HG03159 (cell line): Measurements from ENCODE around the gene TMEM119.
"Not testable (repeated sequence)": the region's sequence is repeated elsewhere in the genome, so short reads cannot be mapped to it uniquely, and the experiment has no call there.

ENCODE experiments used
- ATAC-seq: cut with Tn5 transposase; IDR thresholded peaks from one replicate; pipeline ENCODE4 v1.9.1; 2021; ENCODE audit warnings: mild to moderate bottlenecking, moderate library complexity; ENCODE audit not compliant: unreplicated experiment

The TMEM119 gene

DNA sequence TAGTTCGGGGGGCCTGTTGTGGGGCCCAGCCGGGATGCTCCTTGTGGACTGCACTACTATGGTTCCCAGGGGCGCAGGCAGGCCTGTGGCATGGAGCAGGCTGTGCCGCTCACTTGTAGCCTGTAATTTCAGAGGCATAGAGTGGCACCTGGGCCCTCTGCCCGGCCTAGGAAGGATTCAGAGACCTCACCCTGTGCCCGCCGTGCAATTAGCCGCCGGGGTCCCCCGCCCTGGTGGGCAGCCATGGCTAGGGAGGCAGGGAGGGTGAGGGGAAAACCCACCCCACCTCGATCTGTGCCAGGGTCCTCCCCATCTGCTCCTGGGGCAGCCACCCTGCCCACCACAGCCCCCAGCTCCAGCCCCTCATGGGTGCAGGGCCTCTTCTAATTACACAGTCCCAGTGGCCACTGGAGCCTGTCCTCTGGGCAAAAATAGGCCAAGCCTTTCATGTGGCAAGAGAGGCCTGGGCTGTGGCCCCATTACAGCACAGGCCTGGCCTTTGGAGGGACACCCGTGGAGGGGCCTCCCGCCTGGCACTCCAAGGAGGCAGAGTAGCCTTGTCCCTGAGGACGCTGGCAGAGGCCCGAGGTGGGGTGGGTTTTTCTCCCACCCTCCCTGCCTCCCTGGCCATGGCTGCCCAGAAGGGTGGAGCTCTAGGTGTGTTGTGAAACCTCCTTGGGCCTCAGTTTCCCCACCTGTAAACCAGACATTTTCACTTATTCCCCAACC, 5.3 kb upstream of the TMEM119 start:
- ATAC-seq = no peak

DNA sequence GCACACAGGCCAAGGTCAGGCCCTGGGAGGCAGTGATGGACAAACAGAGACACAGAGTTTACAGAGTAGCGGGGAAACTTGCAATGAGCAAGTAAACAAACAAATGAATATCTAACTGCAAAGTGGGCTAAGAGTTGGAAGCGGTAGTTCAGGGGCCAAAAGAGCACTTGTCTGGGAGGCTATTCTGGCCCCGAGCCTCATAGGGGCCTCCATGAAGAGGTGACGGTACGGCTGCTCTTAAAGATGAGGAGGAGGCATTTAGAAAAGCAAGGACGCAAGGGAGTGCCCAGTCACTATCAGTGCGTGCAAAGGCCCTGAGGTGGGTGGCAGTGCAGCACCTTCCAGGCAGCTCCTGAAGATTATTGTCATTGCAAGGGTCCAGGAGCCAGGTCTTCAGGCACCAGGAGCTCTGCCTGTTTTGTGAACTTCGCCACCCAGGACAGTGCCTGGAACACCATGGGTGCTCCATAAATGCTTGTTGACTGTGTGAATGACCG, 4.4 kb upstream of the TMEM119 start:
- ATAC-seq = no peak

DNA sequence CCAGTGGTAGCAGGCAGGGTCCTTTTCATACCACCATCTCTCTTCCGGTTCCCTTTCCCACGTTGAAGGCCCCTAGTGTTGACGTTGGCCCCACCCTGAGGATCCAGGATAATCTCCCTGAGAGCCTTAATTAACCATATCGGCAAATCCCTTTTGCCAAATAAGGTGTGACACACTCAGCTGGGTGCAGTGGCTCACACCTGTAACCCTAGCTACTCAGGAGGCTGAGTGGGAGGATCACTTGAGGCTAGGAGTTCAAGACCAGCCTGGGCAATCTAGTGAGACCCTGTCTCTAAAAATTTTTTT, 2.8 kb upstream of the TMEM119 start:
- no peak for ATAC-seq

DNA sequence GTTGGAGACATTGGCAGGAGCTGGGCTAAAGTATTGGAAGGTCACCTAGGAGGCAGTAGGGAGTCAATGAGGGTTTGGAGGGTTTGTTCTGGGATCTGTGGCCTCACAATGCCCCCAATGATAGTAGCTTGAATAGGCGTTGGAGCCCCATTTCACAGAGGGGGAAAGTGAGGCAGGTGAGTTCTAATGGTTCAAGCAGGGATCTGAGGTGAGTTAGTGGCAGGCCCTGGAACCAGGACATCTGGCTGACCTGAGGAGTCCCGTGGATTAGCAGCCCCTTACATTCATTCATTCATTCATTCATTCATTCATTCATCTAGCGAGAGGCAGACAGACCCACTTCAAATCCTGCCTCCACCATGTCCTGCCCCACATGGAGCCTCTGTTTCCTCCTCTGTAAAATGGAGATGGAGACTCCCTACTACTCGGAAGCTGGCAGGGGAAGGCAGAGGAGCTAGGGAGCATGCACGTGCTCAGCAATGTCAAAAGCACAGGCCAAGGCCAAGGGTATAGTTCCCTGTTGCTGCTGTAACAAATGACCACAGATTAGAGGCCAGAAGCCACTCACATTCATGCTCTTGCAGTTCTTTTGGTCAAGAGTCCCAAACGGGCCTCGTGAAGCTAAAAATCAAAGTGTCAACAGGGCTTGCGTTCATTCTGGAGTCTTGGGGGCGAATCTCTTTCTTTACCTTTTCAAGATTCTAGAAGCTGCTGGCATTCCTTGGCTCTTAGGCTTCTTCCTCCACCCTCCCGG, 2.2 kb upstream of the TMEM119 start:
- ATAC-seq = no peak

DNA sequence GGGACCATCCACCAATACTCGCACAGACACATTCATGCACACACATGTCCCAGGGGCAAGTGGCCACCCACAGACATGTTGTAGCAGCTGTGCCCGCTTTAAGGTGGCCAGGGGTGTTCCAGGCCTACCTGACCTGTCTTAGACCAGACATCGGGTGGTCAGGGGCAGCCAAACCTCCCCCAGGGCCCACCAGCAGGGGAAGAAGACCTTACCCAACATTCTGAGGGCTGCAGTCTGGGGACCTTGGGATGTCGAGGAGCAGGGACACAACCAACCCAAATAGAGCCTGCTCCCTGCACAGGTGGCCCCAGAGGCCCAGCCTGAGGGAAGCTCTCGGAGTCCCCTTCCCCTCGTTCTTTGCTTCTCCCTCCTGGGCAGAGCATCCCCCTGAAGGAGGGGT, 1.7 kb upstream of the TMEM119 start:
- no peak for ATAC-seq

DNA sequence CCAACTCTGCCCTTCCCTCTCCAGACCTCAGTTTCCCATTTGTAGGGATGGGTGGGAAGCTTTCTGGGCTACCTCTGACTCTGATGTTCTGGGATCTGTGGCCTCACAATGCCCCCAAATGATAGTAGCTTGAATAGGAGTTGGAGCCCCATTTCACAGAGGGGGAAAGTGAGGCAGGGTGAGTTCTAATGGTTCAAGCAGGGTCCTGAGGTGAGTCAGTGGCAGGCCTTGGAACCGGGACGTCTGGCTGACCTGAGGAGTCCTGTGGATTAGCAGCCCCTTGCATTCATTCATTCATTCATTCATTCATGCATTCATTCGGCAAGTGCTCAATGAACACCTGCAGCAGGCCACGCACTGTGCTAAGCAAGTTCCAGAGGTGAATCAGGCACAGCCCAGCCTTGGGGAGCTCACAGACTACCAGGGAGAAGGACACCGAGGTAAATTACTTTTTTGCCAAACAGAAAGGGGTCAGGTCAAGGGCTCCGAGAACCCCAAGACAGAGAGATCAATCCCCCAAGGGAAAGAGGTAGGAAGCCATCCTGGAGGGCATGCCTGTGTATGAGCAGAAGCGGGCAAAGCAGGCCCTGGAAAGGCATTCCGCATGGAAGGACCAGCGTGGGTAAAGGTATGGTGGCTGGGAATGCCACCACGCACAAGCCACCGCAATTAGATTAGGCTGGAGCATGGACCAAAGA, 818 bp upstream of the TMEM119 start:
- ATAC-seq = no peak

DNA sequence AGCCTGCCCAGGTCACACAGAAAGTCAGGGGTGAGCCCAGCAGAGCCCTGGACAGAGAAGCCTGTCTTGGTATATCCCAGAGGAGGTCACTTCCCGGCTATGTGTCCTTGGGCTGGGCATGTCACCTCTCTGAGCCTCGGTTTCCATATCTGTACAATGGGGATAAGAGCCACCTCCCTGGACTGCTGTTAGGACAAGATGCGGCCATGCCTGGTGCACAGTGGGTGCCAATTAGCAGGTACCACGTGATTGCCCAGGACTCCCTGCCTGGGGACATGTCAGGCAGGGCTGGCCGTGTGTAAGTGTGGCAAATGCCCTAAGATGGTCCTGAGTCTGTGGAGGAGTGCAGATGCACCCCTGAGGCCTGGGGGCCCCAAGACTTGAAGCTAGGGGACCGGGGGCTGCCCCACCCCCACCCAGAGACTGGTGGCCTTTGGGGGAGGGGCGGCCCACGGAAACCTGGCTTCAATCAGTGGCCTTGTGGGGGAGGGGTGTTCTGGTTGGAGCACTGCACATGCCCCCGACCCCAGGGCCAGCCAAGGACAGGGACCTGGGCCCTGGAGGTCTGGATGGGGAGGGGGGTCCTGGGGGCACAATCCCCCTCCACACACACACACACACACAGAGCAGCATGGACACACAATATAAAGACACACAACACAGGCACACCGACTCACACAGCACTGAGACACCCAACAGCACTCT, 878 bp downstream of the TMEM119 start:
- no peak for ATAC-seq

DNA sequence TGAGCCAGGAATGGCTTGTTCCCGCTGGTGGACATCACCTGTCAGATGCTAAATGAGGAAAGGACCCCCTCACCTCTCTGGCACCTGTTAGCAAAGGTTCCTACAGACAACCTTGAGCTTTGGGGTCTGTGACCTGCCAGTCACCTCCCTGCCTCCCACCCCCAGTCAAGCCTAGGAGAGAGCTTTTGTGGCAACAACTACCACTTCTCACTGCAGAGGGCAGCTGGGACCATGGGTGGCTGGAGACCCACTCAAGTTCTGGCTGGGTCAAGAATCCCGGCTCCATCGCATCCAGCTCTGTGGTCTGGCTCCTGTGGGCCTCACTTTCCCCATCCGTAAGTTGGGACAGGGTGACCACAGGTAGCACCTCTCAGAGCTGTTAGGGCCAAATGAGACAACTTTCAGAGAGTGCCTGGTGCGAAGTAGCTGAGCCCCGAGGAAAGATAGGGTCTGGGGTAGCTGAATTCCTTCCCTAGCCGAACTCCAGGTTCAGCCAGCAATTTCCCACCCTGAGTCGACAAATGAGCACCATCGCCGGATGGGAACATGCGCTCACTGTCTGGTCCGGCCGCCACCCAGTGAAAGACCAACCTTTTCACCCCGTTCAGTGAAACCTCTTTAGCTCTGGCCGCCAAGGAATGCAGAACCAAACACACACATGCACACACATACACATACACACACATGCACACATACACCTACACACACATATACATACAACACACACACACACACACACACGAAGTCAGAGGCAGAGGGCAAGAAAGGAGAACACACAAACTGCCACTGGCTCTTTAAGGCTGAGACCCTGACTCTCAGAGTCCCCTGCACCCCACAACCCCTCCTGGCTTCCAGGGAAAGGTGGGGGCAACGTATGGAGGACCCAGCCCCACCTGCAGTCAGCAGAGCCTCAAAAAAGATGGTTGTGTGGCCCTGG, 1.9 kb downstream of the TMEM119 start:
- no peak for ATAC-seq

DNA sequence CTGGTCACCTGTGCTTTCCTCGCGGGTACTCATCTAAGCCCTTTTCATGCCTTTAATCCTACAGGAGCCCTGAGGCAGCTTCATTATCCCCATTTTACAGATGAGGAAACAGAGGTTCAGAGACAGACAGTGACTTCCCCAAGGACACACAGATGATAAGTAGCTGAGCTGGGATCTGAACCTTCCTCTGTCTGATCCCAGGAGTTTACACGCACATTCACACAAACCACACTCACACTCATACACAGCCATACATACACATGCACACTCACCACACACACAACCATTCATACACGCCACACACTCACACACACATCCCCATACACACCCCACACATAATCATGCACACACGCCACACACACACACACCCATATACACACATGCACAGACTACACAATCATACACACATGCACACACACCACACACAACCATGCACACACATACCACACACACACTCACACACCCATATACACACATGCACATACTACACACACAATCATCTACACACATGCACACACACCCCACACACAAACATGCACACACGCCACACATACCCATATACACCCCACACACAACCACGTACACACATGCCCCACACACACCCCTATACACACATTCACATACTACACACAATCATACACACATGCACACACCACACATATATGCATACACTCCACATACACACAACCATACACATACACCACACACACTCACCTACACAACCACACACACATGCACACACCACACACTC, 2.7 kb downstream of the TMEM119 start:
- no peak for ATAC-seq

DNA sequence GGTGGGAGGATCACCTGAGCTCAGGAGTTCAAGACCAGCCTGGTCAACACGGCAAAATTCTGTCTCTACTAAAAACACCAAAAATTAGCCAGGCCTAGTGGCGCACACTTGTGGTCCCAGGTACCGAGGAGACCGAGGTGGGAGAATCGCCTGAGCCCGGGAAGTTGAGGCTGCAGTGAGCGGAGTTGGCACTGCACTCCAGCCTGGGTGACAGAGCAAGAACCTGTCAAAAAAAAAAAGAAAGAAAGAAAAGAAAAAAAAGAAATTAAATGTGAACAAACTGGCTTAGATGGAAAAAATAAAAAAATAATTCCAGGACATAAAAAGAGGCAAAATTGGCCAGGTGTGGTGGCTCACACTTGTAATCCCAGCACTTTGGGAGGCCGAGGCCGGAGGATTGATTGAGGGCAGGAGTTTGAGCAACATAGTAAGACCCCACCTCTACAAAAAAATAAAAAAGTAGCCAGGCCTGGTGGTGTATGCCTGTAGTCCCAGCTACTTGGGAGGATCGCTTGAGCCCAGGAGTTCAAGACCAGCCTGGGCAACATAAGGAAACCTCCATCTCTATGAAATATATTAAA, 3.5 kb downstream of the TMEM119 start:
- ATAC-seq = no peak

DNA sequence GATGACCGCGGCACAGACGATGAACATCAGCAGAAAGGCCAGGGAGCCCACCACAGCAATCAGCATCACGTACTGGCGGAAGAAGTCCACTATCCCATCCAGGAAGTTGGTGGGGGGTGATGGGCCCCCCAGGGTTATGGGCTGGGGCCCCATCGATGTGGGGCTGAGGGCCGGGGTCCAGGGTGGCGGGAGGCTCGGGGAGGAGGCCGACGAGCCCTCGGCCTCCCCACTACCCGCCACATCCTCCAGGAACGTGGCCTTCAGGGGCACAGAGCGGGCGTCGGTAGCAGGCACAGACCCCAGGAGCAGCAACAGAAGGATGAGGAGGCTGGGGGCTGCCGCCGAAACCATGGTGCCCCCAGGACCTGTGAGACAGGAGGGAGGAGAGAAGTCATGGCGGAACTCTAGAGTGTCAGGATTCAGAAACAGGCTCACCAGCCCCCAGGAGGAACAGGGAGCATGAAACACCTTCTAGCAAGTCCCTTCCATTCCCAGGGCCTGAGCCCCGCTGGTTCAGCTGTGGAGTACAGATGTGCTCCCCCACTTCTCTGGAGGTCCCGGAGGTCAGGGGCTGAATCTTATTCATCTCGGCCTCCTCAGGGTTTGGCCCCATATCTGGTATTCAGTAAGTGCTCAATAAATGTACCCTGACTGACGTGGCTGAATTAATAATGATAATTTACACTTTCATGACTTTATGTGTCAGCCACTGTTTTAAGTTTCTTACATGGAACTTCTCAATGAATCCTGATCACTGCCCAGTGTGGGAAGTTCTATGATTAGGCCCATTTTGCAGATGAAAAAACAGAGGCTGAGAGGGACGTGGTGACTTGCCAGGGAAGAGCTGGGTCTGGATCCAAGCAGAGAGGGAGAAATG, 5.6 kb downstream of the TMEM119 start:
- ATAC-seq = no peak

DNA sequence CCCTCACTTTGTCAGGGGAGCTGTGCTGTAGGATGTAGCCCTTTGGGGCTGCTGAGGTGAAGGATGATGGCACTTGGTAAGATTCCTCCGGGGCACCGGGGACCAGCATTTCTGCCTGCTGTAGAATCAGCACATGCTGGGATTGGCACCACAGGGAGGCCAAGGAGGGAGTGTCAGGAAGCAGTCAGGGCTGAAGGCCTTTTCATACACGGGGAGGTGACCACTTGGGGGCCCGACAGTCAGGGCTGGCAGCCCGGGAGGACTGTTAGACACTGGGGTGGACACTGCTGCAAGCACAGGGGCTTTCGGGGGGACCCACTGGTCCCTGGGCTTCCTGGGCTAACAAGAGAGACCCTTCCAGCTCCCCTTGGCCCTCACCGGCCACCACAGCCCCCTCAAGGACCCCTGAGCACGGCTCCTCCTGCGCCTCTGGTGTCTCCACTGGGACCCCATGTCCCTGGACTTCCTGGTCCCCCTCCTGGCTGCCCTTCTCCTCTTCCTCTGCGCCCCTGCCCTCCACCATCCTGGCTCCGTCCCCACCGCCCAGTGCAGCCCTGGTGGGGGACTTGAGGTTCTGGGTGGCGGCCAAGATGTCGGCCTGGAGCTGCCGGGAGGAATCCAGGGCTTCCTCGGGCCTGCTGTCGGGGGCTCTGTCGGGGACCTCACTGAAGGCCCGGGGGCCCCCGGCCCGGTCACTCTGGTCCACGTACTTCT, 6.5 kb downstream of the TMEM119 start:
- no peak for ATAC-seq

DNA sequence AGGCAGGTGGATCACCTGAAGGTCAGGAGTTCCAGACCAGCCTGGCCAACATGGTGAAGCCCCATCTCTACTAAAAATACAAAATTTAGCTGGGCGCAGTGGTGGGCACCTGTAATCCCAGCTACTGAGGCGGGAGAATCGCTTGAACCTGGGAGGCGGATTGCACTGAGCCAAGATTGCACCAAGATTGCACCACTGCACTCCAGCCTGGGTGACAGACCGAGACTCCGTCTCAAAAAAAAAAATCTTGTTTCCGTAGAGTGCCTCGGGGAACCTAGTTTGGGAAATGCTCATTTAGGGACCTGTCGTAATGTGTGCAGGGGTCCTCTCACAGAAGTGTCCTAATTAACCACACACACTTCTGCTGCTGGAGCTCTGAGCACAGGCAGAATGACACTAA, 7.4 kb downstream of the TMEM119 start:
- ATAC-seq = not testable (repeated sequence)

DNA sequence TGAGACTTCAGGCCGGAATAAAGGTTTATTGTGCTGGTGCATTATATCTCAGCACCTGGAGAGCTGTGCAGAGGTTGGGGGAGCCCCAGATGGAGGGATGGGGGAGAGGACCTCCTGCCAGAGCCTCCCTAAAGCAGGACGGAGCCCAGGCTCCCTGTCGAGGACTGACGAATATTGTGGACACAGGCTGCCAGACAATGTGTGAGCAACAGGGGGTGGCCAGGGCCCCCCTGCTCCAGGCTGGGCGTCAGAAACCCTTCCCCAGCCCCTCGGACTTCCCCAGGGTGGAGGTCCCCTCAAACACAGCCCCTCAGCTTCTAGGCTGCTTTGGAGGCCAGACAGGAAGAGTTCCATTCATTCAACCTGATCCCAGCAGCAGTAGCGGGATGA, 8.0 kb downstream of the TMEM119 start:
- no peak for ATAC-seq

DNA sequence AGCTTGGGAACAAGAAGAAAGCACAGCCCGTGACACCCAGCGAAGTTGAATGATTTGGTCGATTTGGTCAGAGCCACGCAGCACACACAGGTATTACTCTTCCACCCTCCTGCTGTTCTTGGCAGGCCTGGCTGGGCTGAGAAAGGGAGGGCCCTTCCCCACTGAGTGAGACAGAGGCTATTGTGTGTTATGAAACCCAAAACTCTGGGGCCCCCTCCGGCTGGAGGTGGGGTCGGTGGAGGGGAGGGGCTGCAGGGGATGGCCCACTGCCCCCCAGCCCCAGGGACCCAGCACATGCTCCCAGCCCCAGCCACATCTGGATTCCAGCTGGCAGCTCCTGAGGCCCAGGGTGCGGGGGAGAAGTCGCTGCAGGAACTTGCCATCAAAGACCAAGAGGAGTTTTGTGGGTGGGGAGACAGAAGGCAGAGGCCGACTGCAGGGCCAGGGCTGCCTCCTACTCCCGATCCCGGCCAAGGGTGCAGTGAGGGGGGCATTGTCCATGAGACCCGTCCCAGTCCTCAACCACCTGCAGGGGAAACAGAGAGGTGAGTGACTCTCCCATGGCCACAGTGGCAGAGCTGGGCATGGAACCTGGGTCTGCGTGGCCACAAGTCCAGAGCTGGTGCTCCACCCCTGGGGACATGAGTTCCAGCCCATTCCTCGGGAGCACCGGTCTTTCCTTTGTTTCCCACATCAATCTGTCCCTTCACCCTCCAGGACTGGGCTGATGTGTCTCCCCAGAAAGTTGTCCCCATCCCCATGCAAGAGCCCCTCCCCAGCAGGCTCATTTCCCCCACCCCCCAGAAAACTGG, 8.7 kb downstream of the TMEM119 start:
- ATAC-seq = no peak

DNA sequence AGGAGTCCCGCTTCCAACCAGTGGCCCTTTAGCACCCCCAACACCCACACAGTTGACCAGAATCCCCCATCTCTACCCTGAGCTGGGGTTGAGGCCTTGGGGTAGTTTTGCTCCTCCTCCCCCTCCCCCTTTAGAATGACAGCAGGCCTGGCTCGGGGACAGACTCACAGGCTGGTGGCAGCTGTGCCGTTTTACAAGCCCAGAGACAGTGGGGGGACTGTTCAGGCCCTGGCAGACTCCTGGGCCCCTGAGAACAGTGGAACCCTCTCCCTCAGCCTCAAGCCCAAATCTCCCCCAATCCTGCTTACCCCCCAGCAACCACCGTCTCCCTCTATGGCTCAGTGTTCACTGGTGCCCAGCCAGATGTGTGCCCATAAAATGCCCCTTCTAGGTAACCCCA, 10.1 kb downstream of the TMEM119 start:
- no peak for ATAC-seq

DNA sequence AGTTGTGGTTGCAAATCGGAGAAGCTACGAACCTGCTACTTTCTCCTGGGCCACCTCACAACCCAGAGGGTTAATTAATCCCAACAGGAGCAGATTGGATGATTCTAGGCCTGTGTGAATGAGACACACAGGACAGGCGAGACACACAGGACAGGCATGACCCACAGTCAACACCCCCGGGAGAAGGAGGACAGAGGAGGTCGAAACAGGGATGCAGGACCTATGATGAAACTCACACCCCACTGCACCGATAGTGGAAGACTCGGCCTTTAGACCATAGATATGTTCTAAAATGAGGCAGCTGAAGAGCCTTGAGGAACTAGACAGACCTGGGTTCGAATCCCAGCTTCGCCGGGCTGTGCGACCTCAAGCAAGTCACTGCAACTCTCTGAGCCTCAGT, 11.6 kb downstream of the TMEM119 start:
- ATAC-seq = no peak
